NCI-H510A (cell line): ENCODE measurements around the gene FXYD7.
"Not testable (repeated sequence)": the region's sequence is repeated elsewhere in the genome, so short reads cannot be mapped to it uniquely, and the experiment has no call there.

Experiments
- DNase-seq: peaks from one replicate; lab custom pipeline; 2025; lab: John Stamatoyannopoulos, UW

The FXYD7 gene

GRCh38 chr19:35143231-35143715 is at the start of gene FXYD7:
Gene FXYD7 (plus strand): TSS chr19:35143255. CDS start chr19:35143334, 79 bp downstream.
- no peak for DNase-seq

- DNase-seq = no peak
These were observed 49.6 kb upstream of the FXYD7 start for GRCh38 chr19:35093430-35093829.

GRCh38 chr19:35093941-35094647 is 49.0 kb upstream of the FXYD7 start:
- DNase-seq = no peak

- DNase-seq = no peak
These were observed 48.4 kb upstream of the FXYD7 start for GRCh38 chr19:35094656-35095055.

- no peak for DNase-seq
These were observed 47.2 kb upstream of the FXYD7 start for GRCh38 chr19:35095667-35096368.

GRCh38 chr19:35098413-35099049 is 44.5 kb upstream of the FXYD7 start:
- no peak for DNase-seq

GRCh38 chr19:35099155-35099896 is 43.7 kb upstream of the FXYD7 start:
- no peak for DNase-seq

GRCh38 chr19:35099897-35100275 is 43.2 kb upstream of the FXYD7 start:
- DNase-seq = no peak

- no peak for DNase-seq
These were observed 42.2 kb upstream of the FXYD7 start for GRCh38 chr19:35100588-35101533.

GRCh38 chr19:35101949-35102348 is 41.1 kb upstream of the FXYD7 start:
- DNase-seq = not testable (repeated sequence)

- not testable (repeated sequence) for DNase-seq
These were observed 39.4 kb upstream of the FXYD7 start for GRCh38 chr19:35103614-35104013.

- no peak for DNase-seq
These were observed 38.7 kb upstream of the FXYD7 start for GRCh38 chr19:35104361-35104760.

- no peak for DNase-seq
These were observed 38.0 kb upstream of the FXYD7 start for GRCh38 chr19:35105047-35105410.

GRCh38 chr19:35105411-35106290 is 37.4 kb upstream of the FXYD7 start:
- no peak for DNase-seq

- no peak for DNase-seq
These were observed 36.8 kb upstream of the FXYD7 start for GRCh38 chr19:35106291-35106583.

- DNase-seq = no peak
These were observed 36.0 kb upstream of the FXYD7 start for GRCh38 chr19:35106898-35107541.

- DNase-seq = no peak
These were observed 35.5 kb upstream of the FXYD7 start for GRCh38 chr19:35107545-35107944.

GRCh38 chr19:35108730-35109129 is 34.3 kb upstream of the FXYD7 start:
- no peak for DNase-seq

GRCh38 chr19:35109395-35110112 is 33.5 kb upstream of the FXYD7 start:
- DNase-seq = no peak
